OCI-LY3 (cell line): ENCODE measurements around the gene NHLRC2.

Experiments
- EZH2phosphoT487 ChIP-seq: fragments of 200-600 bp; shearing (Covaris generic); IDR thresholded peaks from 2 replicates; pipeline ENCODE4 v1.6.1; 2018; ENCODE audit warnings: antibody characterized with exemption, mixed run types, low read depth
- TF ChIP-seq, protein P1 (sequence below): fragments of 200-600, 300-600 bp; sonication (generic); IDR thresholded peaks from 2 replicates; pipeline ENCODE4 v1.5.1; 2014; ENCODE audit warnings: antibody characterized with exemption, low read length, low read depth

DNA sequence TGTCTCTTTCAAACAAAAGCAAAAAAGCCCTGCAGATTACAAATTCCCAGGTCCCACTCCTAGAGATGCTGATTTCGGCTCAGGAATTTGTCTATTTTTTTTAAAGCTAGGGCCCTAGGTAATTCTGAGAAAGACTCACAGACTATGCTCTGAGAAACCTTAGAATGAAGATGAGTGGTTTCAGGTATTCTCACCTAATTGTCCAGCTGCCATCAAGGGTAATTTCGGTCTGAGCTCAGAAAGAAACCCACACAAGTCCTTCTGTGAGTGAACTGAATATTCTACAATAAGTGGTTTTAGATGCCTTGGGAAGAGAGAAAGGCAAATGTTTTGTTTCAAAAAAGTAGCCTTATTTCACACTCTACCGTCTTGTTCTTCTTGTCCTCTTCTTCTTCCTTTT, 46.3 kb upstream of the NHLRC2 start:
- TF ChIP-seq, protein P1, sequence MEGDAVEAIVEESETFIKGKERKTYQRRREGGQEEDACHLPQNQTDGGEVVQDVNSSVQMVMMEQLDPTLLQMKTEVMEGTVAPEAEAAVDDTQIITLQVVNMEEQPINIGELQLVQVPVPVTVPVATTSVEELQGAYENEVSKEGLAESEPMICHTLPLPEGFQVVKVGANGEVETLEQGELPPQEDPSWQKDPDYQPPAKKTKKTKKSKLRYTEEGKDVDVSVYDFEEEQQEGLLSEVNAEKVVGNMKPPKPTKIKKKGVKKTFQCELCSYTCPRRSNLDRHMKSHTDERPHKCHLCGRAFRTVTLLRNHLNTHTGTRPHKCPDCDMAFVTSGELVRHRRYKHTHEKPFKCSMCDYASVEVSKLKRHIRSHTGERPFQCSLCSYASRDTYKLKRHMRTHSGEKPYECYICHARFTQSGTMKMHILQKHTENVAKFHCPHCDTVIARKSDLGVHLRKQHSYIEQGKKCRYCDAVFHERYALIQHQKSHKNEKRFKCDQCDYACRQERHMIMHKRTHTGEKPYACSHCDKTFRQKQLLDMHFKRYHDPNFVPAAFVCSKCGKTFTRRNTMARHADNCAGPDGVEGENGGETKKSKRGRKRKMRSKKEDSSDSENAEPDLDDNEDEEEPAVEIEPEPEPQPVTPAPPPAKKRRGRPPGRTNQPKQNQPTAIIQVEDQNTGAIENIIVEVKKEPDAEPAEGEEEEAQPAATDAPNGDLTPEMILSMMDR, result no peak
- TF ChIP-seq EZH2phosphoT487, result no peak
